ENCODE results near the gene KRTAP10-1. TPM values are rescaled to one million over a fixed set of nuclear protein-coding genes. Genes with fewer than 3 reads are reported as not detected.

Gene KRTAP10-1
- total RNA-seq, 1 donor from 2014 or later = not detected

DNA sequence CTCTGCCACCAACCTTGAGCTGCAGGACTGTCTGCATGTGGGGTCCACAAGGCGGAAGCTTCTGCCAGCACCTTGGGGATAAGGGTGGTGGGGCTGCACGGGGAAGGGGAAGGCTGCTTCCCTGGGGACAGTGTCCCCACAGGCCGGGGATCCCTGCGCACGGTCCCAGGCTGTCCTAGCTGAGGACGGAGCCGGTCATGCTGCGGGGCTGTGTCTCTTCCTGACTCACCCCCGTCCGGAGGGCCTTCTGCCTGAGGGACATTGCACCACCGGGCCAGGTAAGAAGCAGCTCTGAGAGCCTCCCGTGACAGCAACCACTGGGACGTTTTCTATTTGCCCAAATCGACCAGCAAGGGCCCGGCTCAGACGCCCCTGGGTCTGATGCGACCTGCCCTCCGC is 29.9 kb downstream of the KRTAP10-1 start:
- Histone ChIP-seq H3K36me3 (ENCODE audit: control insufficient read depth, insufficient read depth, low read length) (no peaks in the 10 kb centered on the region), H3K4me3 (ENCODE audit: low read depth, low read length) (no peak overlapping the region), H3K27me3 (ENCODE audit: control insufficient read depth, insufficient read depth, low read length) (peaks cover 35% of the 10 kb centered on the region)
- DNase-seq (ENCODE audit: low read depth) = no peak
- TF ChIP-seq, protein P1, sequence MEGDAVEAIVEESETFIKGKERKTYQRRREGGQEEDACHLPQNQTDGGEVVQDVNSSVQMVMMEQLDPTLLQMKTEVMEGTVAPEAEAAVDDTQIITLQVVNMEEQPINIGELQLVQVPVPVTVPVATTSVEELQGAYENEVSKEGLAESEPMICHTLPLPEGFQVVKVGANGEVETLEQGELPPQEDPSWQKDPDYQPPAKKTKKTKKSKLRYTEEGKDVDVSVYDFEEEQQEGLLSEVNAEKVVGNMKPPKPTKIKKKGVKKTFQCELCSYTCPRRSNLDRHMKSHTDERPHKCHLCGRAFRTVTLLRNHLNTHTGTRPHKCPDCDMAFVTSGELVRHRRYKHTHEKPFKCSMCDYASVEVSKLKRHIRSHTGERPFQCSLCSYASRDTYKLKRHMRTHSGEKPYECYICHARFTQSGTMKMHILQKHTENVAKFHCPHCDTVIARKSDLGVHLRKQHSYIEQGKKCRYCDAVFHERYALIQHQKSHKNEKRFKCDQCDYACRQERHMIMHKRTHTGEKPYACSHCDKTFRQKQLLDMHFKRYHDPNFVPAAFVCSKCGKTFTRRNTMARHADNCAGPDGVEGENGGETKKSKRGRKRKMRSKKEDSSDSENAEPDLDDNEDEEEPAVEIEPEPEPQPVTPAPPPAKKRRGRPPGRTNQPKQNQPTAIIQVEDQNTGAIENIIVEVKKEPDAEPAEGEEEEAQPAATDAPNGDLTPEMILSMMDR (IDR thresholded peaks at IDR 0.05; ENCODE audit: insufficient read depth, low read length, poor library complexity, severe bottlenecking) = no peak

GRCh38 chr21:44509539-44509938 is 30.5 kb downstream of the KRTAP10-1 start:
- DNase-seq (ENCODE audit: low read depth) = no peak
- H3K27me3 ChIP-seq (ENCODE audit: control insufficient read depth, insufficient read depth, low read length) = peaks cover 35% of the 10 kb centered on the region
- H3K36me3 ChIP-seq (ENCODE audit: control insufficient read depth, insufficient read depth, low read length) = no peaks in the 10 kb centered on the region
- no peak overlapping the region for H3K4me3 ChIP-seq (ENCODE audit: low read depth, low read length)
- TF ChIP-seq, protein P1 (IDR thresholded peaks at IDR 0.05; ENCODE audit: insufficient read depth, low read length, poor library complexity, severe bottlenecking) = peak; percentile 21

GRCh38 chr21:44508711-44509445 is 31.1 kb downstream of the KRTAP10-1 start:
- peaks cover 35% of the 10 kb centered on the region for H3K27me3 ChIP-seq (ENCODE audit: control insufficient read depth, insufficient read depth, low read length)
- DNase-seq (ENCODE audit: low read depth) = no peak
- TF ChIP-seq, protein P1 (IDR thresholded peaks at IDR 0.05; ENCODE audit: insufficient read depth, low read length, poor library complexity, severe bottlenecking) = no peak
- no peaks in the 10 kb centered on the region for H3K36me3 ChIP-seq (ENCODE audit: control insufficient read depth, insufficient read depth, low read length)
- no peak overlapping the region for H3K4me3 ChIP-seq (ENCODE audit: low read depth, low read length)

DNA sequence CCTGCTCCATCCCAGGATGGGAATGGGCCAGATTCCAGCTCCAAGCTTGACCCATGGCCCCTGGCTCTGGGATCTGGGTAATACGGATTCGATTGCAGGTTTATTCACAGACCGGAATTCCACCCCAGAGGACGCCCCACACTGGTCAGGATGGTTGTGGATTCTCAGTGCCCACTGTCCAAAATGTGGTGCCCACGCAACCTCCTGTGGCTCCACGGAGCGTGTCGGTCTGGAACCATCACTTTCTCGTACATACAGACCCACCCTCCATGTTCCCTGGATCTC is 31.6 kb downstream of the KRTAP10-1 start:
- Histone ChIP-seq H3K27me3 (ENCODE audit: control insufficient read depth, insufficient read depth, low read length) (peaks cover 35% of the 10 kb centered on the region), H3K36me3 (ENCODE audit: control insufficient read depth, insufficient read depth, low read length) (no peaks in the 10 kb centered on the region), H3K4me3 (ENCODE audit: low read depth, low read length) (no peak overlapping the region)
- no peak for DNase-seq (ENCODE audit: low read depth)
- TF ChIP-seq, protein P1 (IDR thresholded peaks at IDR 0.05; ENCODE audit: insufficient read depth, low read length, poor library complexity, severe bottlenecking) = no peak

GRCh38 chr21:44507673-44508425 is 32.1 kb downstream of the KRTAP10-1 start:
- no peak for DNase-seq (ENCODE audit: low read depth)
- TF ChIP-seq, protein P1 (IDR thresholded peaks at IDR 0.05; ENCODE audit: insufficient read depth, low read length, poor library complexity, severe bottlenecking) = no peak
- Histone ChIP-seq H3K36me3 (ENCODE audit: control insufficient read depth, insufficient read depth, low read length) (no peaks in the 10 kb centered on the region), H3K4me3 (ENCODE audit: low read depth, low read length) (no peak overlapping the region), H3K27me3 (ENCODE audit: control insufficient read depth, insufficient read depth, low read length) (peaks cover 35% of the 10 kb centered on the region)
